ENCODE results near the gene LRRC26.

The LRRC26 gene

DNA sequence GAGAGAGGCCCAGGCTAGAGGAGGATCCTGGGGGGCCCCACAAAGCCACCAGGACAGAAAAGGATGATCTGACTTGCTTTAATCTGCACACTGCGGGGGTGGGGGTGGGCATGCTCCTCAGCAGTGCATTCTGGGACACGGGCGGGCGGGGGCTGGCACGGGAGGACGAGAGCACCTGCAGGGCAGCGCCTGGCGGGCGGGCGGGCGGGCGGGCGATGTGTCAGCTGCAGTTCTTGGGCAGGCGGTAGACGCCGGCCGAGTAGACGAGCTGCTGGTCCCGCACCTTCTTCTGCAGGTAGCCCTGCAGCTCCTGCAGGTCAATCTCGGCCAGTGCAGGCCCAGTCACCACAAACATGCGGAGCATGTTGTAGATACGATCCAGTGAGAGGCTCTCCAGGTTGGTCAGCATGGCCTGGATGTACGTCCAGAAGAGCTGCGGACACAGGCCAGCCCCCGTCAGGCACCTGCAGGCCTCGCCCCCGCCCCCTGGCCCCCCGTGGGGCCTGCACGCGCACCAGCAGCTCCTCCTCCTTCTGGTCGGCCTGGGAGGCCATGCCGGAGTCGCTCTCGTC is 5.0 kb upstream of the LRRC26 start:
- H3K27ac ChIP-seq (ENCODE audit: low read depth in 2 of 2, low read length in 2 of 2), result no peak overlapping the region

DNA sequence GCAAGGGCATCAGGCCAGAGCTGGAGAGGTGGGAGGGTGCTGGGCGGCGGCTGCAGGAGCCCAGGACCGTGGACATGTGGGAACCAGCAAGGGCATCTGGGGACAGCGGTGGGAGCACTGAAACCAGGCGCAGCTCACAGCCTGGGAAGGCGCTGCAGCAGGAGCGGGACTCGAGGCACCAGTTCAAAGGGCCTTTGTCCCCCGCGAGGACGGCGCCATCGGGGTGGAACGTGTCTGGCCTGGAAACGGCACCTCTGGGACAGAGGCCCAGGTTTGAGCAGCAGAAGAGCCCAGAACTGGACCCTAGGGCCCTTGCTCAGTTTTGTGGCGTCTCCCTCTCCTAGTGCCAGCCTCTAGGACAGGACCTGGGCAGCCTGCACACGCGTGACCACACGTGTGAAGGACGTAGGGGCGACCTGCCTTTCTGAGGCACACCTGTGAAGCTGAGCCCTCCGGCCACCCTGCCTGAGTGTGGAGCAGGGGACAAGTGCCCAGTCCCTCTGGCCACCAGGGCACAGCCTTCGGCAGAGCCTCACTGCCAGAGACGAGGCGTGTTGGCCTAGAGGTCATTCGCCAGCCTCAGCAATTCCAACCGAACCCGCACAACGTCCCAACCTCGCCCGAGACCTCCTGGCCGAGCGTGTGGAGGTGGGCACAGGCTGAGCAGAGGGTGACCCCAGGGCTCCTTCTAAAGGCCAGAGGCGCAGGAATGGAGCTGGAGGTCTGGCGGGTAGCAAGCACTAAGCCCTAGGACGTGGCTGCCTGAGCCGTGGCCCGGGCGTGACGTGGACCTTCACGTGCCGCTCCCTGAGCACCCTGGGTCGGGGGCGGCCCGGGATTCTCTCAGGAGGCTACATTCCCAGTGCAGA is 4.2 kb upstream of the LRRC26 start:
- Histone ChIP-seq H3K27ac (ENCODE audit: low read depth in 2 of 2, low read length in 2 of 2) (peak overlapping the region; percentile 48 to 59), H3K27me3 (ENCODE audit: control insufficient read depth in 2 of 2, insufficient read depth in 2 of 2, low read length in 2 of 2) (peaks cover 9 to 15% of the 10 kb centered on the region in 2 donors), H3K4me3 (ENCODE audit: low read length in 2 of 2) (no peak overlapping the region), H3K4me1 (ENCODE audit: control insufficient read depth in 2 of 2, insufficient read depth in 2 of 2, low read length in 2 of 2) (peaks cover 14 to 45% of the 10 kb centered on the region in 2 donors), H3K9ac (ENCODE audit: low read depth in 1 of 2, low read length in 2 of 2) (no peak overlapping the region), H3K9me3 (ENCODE audit: control insufficient read depth in 2 of 2, low read length in 2 of 2) (no peaks in the 10 kb centered on the region), H3K36me3 (ENCODE audit: control insufficient read depth in 2 of 2, insufficient read depth in 2 of 2, low read length in 2 of 2) (peaks cover 6 to 12% of the 10 kb centered on the region in 2 donors)

More for the DNA sequence above, 5.0 kb upstream of the LRRC26 start:
- Histone ChIP-seq H3K4me3 (ENCODE audit: low read length in 2 of 2) (no peak overlapping the region), H3K4me1 (ENCODE audit: control insufficient read depth in 2 of 2, insufficient read depth in 2 of 2, low read length in 2 of 2) (peaks cover 6 to 38% of the 10 kb centered on the region in 2 donors), H3K36me3 (ENCODE audit: control insufficient read depth in 2 of 2, insufficient read depth in 2 of 2, low read length in 2 of 2) (peaks cover 8 to 16% of the 10 kb centered on the region in 2 donors), H3K9me3 (ENCODE audit: control insufficient read depth in 2 of 2, low read length in 2 of 2) (no peaks in the 10 kb centered on the region), H3K9ac (ENCODE audit: low read depth in 1 of 2, low read length in 2 of 2) (no peak overlapping the region), H3K27me3 (ENCODE audit: control insufficient read depth in 2 of 2, insufficient read depth in 2 of 2, low read length in 2 of 2) (peaks cover 9 to 15% of the 10 kb centered on the region in 2 donors)

DNA sequence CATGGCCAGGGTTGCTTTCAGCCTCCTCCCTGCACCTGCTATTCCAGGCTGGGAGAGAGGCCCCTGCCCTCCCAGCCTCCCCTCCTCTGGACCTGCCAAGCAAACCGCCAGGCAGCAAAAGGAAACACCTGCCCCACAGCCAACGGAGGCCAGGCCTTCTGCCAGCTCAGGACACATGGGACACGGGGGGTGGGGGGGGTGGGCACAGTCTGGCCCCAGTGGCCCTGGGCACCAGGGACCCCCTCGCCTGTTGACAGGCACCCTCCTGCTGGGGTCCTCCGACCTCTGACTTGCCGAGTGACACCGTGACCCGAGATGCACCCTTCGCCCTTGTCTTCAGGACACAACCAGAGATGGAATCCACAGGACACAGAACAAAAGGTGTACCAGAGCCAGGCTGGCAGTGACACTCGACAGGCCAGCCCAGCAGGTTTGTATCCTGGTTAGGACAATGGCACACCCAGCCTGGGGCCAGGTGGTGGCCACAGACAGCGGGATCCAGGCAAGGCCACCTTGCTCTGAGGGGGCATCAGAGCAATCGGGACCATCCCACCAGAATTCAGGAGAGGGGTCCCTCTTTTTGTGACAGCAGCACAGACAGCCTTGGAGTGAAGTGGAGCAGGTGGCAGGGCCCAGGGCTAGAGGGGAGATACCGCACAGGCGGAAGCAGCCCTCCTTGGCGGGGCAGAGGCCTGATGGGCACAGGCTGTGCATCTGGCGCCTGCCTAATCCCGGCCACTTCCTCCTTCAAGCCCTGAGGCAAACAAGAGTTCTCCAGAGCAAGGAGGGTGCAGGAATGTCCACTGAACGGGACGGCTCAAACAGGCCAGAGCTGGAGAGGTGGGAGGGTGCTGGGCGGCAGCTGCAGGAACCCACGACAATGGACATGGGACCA is 3.3 kb upstream of the LRRC26 start:
- no peak overlapping the region for H3K9ac ChIP-seq (ENCODE audit: low read depth in 1 of 2, low read length in 2 of 2)
- no peaks in the 10 kb centered on the region for H3K9me3 ChIP-seq (ENCODE audit: control insufficient read depth in 2 of 2, low read length in 2 of 2)
- H3K36me3 ChIP-seq (ENCODE audit: control insufficient read depth in 2 of 2, insufficient read depth in 2 of 2, low read length in 2 of 2), result peaks cover 0 to 7% of the 10 kb centered on the region in 2 donors
- H3K27me3 ChIP-seq (ENCODE audit: control insufficient read depth in 2 of 2, insufficient read depth in 2 of 2, low read length in 2 of 2), result peaks cover 9 to 15% of the 10 kb centered on the region in 2 donors
- H3K4me3 ChIP-seq (ENCODE audit: low read length in 2 of 2), result no peak overlapping the region
- H3K4me1 ChIP-seq (ENCODE audit: control insufficient read depth in 2 of 2, insufficient read depth in 2 of 2, low read length in 2 of 2), result peaks cover 20 to 50% of the 10 kb centered on the region in 2 donors
- H3K27ac ChIP-seq (ENCODE audit: low read depth in 2 of 2, low read length in 2 of 2), result peak overlapping the region; percentile 48 to 59

DNA sequence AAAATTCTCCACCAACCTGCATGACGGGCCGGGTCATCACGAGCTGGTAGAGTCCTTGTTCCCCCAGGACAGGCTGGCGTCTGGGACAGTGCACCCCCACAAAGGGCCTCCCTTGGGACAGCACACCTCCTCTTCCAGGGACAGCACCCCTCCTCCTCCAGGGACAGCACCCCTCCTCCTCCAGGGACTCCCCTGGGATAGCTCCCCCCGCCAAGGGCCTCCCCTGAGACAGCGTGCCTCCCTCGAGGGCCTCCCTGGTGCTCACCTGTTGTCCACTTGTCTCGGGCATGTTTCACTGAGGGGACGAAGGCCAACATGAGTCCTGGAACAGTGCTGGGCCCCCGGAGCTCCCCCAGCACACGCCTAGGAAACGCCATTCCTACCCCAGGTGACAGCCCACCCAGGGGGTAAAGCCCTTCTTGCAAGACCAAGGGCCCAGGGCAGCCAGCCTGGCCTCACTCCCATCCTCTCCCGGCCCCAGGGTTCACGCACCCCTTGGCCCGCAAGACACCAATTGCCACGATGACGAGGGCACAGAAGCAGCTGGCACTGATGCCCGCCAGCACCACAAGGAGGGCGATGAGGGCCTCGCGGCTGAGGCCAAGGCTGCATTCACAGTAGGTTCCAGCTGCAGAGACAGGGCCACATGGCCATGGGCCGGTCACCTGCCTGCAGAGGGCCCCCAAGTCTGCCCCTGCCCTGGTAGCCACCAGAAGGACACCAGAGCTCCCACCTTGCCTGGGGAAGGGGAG is 1.5 kb upstream of the LRRC26 start:
- no peak overlapping the region for H3K9ac ChIP-seq (ENCODE audit: low read depth in 1 of 2, low read length in 2 of 2)
- H3K36me3 ChIP-seq (ENCODE audit: control insufficient read depth in 2 of 2, insufficient read depth in 2 of 2, low read length in 2 of 2), result no peaks in the 10 kb centered on the region
- H3K27me3 ChIP-seq (ENCODE audit: control insufficient read depth in 2 of 2, insufficient read depth in 2 of 2, low read length in 2 of 2), result peaks cover 22% of the 10 kb centered on the region in 2 donors
- no peaks in the 10 kb centered on the region for H3K9me3 ChIP-seq (ENCODE audit: control insufficient read depth in 2 of 2, low read length in 2 of 2)
- H3K4me1 ChIP-seq (ENCODE audit: control insufficient read depth in 2 of 2, insufficient read depth in 2 of 2, low read length in 2 of 2), result peaks cover 27 to 44% of the 10 kb centered on the region in 2 donors
- H3K27ac ChIP-seq (ENCODE audit: low read depth in 2 of 2, low read length in 2 of 2), result peak overlapping the region in 1 of 2 donors; percentile 32
- H3K4me3 ChIP-seq (ENCODE audit: low read length in 2 of 2), result no peak overlapping the region

DNA sequence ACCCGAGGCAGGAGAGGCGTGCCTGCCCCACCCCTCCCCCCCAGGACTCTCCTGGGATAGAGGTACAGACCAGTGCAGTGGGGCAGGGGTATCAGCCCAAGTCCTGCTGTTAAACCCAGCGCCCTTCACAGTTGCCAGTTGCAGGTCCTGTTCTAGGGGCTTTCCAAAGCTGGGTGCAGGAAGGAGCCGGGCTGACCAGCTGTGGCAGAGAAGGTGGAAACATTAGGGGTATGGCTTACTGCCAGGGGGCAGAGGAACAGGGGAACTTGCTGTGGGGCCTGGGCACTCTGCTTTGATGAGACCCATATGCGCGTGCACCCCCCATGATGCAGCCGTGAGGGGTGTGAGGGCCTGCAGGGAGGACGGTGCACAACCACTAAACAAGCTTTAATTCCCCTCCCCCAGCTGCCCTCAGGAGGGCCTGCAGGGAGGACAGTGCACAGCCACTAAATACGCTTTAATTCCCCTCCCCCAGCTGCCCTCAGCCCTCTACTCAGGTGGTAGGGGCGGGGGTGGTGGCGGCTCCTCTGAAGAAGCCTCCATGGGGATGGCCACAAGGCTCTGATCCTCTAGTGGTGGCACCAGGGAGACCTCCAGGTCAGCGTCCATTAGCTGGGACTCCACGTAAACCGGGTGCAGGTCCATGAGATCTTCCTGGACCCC is 766 bp upstream of the LRRC26 start:
- Histone ChIP-seq H3K36me3 (ENCODE audit: control insufficient read depth in 2 of 2, insufficient read depth in 2 of 2, low read length in 2 of 2) (no peaks in the 10 kb centered on the region), H3K4me1 (ENCODE audit: control insufficient read depth in 2 of 2, insufficient read depth in 2 of 2, low read length in 2 of 2) (peaks cover 27 to 37% of the 10 kb centered on the region in 2 donors), H3K27ac (ENCODE audit: low read depth in 2 of 2, low read length in 2 of 2) (no peak overlapping the region), H3K9me3 (ENCODE audit: control insufficient read depth in 2 of 2, low read length in 2 of 2) (no peaks in the 10 kb centered on the region), H3K4me3 (ENCODE audit: low read length in 2 of 2) (no peak overlapping the region), H3K27me3 (ENCODE audit: control insufficient read depth in 2 of 2, insufficient read depth in 2 of 2, low read length in 2 of 2) (peaks cover 24 to 25% of the 10 kb centered on the region in 2 donors), H3K9ac (ENCODE audit: low read depth in 1 of 2, low read length in 2 of 2) (no peak overlapping the region)

DNA sequence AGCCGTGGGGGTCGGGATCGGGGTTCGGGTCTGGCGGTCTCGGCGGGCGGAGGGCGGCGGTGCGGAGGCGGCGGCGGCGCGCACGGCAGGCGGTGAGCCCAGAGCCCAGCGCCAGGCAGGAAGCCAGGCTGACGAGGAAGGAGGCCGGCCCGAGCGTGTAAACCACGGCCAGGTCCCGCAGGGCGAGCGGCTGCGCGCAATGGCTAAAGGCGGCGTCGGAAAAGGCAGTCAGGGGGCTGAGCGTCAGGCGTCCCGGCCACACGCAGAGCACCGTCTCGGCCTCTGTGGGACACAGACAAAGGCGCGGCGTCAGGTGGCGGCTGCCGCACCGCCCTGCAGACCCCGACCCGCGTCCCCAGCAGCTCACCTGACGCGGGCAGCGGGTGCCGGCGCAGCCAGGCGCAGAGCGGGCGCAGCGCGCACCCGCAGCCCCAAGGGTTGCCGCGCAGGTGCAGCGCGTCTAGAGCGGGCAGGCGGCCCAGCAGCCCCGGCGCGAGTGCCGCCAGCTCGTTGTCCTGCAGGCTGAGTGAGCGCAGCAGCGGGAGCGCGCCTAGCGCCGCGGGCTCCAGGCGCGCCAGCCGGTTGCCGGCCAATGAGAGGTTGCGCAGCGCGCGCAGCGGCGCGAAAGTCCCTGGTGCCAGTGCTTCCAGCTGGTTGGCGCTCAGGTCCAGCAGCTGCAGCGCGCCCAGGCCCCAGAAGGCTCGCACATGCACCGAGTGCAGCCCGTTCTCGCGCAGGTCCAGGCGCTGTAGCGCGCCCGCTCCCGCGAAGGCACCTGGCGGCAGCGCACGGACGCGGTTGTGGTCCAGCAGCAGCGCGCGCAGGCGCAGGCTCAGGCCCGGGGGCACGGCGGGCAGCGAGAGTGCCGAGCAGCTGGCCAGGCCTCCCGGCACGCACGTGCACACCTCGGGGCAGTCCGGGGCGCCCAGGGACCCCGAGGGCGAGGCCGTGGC is 671 bp downstream of the LRRC26 start:
- Histone ChIP-seq H3K4me3 (ENCODE audit: low read length in 2 of 2) (peak overlapping the region; percentile 50 to 62), H3K27me3 (ENCODE audit: control insufficient read depth in 2 of 2, insufficient read depth in 2 of 2, low read length in 2 of 2) (peaks cover 25 to 26% of the 10 kb centered on the region in 2 donors), H3K9me3 (ENCODE audit: control insufficient read depth in 2 of 2, low read length in 2 of 2) (no peaks in the 10 kb centered on the region)

DNA sequence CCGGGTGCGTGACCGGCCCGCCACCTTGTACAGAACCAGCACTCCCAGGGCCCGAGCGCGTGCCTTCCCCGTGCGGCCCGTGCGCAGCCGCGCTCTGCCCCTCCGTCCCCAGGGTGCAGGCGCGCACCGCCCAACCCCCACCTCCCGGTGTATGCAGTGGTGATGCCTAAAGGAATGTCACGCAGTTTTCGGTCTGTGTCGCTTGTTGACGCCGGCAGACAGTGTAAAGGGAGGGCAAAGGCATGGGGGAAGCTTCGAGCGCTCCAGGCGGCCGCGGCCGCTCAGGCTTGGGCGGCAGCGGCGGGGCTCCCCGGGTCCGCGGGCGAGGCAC is 1.3 kb downstream of the LRRC26 start:
- Histone ChIP-seq H3K27ac (ENCODE audit: low read depth in 2 of 2, low read length in 2 of 2) (peak overlapping the region in 1 of 2 donors; percentile 32), H3K4me3 (ENCODE audit: low read length in 2 of 2) (peak overlapping the region; percentile 50 to 62), H3K4me1 (ENCODE audit: control insufficient read depth in 2 of 2, insufficient read depth in 2 of 2, low read length in 2 of 2) (peaks cover 21 to 25% of the 10 kb centered on the region in 2 donors), H3K9ac (ENCODE audit: low read depth in 1 of 2, low read length in 2 of 2) (peak overlapping the region in 1 of 2 donors; percentile 38), H3K9me3 (ENCODE audit: control insufficient read depth in 2 of 2, low read length in 2 of 2) (no peaks in the 10 kb centered on the region), H3K27me3 (ENCODE audit: control insufficient read depth in 2 of 2, insufficient read depth in 2 of 2, low read length in 2 of 2) (peaks cover 22 to 30% of the 10 kb centered on the region in 2 donors), H3K36me3 (ENCODE audit: control insufficient read depth in 2 of 2, insufficient read depth in 2 of 2, low read length in 2 of 2) (no peaks in the 10 kb centered on the region)

More for the DNA sequence above, 671 bp downstream of the LRRC26 start:
- Histone ChIP-seq H3K36me3 (ENCODE audit: control insufficient read depth in 2 of 2, insufficient read depth in 2 of 2, low read length in 2 of 2) (no peaks in the 10 kb centered on the region), H3K27ac (ENCODE audit: low read depth in 2 of 2, low read length in 2 of 2) (peak overlapping the region in 1 of 2 donors; percentile 32), H3K9ac (ENCODE audit: low read depth in 1 of 2, low read length in 2 of 2) (peak overlapping the region in 1 of 2 donors; percentile 38), H3K4me1 (ENCODE audit: control insufficient read depth in 2 of 2, insufficient read depth in 2 of 2, low read length in 2 of 2) (peaks cover 23 to 29% of the 10 kb centered on the region in 2 donors)

DNA sequence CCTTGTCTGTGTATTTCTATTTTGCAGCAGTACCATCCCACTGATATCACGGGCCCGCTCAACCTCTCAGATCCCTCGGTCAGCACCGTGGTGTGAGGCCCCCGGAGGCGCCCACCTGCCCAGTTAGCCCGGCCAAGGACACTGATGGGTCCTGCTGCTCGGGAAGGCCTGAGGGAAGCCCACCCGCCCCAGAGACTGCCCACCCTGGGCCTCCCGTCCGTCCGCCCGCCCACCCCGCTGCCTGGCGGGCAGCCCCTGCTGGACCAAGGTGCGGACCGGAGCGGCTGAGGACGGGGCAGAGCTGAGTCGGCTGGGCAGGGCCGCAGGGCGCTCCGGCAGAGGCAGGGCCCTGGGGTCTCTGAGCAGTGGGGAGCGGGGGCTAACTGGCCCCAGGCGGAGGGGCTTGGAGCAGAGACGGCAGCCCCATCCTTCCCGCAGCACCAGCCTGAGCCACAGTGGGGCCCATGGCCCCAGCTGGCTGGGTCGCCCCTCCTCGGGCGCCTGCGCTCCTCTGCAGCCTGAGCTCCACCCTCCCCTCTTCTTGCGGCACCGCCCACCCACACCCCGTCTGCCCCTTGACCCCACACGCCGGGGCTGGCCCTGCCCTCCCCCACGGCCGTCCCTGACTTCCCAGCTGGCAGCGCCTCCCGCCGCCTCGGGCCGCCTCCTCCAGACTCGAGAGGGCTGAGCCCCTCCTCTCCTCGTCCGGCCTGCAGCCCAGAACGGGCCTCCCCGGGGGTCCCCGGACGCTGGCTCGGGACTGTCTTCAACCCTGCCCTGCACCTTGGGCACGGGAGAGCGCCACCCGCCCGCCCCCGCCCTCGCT is 1.9 kb downstream of the LRRC26 start:
- H3K27ac ChIP-seq (ENCODE audit: low read depth in 2 of 2, low read length in 2 of 2), result no peak overlapping the region

More for the DNA sequence above, 1.9 kb downstream of the LRRC26 start:
- Histone ChIP-seq H3K27me3 (ENCODE audit: control insufficient read depth in 2 of 2, insufficient read depth in 2 of 2, low read length in 2 of 2) (peaks cover 22 to 28% of the 10 kb centered on the region in 2 donors), H3K4me3 (ENCODE audit: low read length in 2 of 2) (peak overlapping the region; percentile 20 to 62), H3K9ac (ENCODE audit: low read depth in 1 of 2, low read length in 2 of 2) (no peak overlapping the region), H3K36me3 (ENCODE audit: control insufficient read depth in 2 of 2, insufficient read depth in 2 of 2, low read length in 2 of 2) (no peaks in the 10 kb centered on the region), H3K4me1 (ENCODE audit: control insufficient read depth in 2 of 2, insufficient read depth in 2 of 2, low read length in 2 of 2) (peaks cover 22 to 27% of the 10 kb centered on the region in 2 donors), H3K9me3 (ENCODE audit: control insufficient read depth in 2 of 2, low read length in 2 of 2) (no peaks in the 10 kb centered on the region)
